Upper lobe of left lung (tissue), 4 donors: ENCODE measurements around the gene SELPLG.

ENCODE experiments used
- EP300 ChIP-seq, 4 donors: sonication (generic); formaldehyde crosslinking; IDR thresholded peaks; one replicate each; pipeline ENCODE4 v1.5.1; 2017; ENCODE audit warnings: antibody characterized with exemption in 4 of 4, control low read depth in 2 of 4
- POLR2A ChIP-seq, 4 donors: fragments of 450-650 bp; IDR thresholded peaks; one replicate each; pipeline ENCODE4 v1.5.1; 2016 to 2017; ENCODE audit warnings: antibody characterized with exemption in 4 of 4, mild to moderate bottlenecking in 2 of 4
- POLR2AphosphoS5 ChIP-seq, 2 donors: sonication (generic); formaldehyde crosslinking; IDR thresholded peaks; one replicate each; pipeline ENCODE4 v1.5.1; 2017; ENCODE audit warnings: antibody characterized with exemption in 2 of 2
- TF ChIP-seq, protein P1 (sequence below), 6 experiments: fragments of 450-650 bp in 4 of 6; fragments of 200-600 bp in 2 of 6; sonication (generic) in 2 of 6; IDR thresholded peaks; one replicate each; pipeline ENCODE4 v1.5.1; 2016 to 2019; ENCODE audit warnings: antibody characterized with exemption in 6 of 6

DNA sequence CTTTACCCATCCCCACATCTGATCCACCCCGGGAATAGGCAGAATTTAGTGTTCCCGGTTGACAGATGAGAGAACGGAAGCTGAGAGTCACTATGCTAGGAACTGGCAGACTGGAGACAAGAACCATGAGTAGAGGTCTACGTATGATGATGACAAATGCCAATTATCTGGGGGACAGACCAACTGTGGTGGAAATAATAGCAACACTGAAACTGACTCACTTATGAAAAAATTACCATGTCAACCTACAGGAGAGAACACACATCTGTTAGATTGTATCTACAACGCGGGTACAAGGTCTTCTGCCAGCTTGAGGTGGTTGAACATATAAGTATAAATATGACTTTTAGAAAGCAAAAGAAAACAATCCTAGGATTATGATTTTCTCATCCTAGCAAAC, 15.4 kb upstream of the SELPLG start:
- TF ChIP-seq, protein P1, sequence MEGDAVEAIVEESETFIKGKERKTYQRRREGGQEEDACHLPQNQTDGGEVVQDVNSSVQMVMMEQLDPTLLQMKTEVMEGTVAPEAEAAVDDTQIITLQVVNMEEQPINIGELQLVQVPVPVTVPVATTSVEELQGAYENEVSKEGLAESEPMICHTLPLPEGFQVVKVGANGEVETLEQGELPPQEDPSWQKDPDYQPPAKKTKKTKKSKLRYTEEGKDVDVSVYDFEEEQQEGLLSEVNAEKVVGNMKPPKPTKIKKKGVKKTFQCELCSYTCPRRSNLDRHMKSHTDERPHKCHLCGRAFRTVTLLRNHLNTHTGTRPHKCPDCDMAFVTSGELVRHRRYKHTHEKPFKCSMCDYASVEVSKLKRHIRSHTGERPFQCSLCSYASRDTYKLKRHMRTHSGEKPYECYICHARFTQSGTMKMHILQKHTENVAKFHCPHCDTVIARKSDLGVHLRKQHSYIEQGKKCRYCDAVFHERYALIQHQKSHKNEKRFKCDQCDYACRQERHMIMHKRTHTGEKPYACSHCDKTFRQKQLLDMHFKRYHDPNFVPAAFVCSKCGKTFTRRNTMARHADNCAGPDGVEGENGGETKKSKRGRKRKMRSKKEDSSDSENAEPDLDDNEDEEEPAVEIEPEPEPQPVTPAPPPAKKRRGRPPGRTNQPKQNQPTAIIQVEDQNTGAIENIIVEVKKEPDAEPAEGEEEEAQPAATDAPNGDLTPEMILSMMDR (IDR thresholded peaks at IDR 0.05), result no peak
- TF ChIP-seq POLR2AphosphoS5 (IDR thresholded peaks at IDR 0.05) (no peak), EP300 (IDR thresholded peaks at IDR 0.05) (no peak), POLR2A (IDR thresholded peaks at IDR 0.05) (no peak)
